Lung (tissue), 12 donors: Measurements from ENCODE around the gene ZFP36L2. TPM values are rescaled to one million over a fixed set of nuclear protein-coding genes. Genes with fewer than 3 reads are reported as not detected.

ENCODE experiments used
- ATAC-seq: fragments of 200-7000 bp; cut with Tn5 transposase; one replicate; pipeline ENCODE4 v1.9.1; 2020; ENCODE audit warnings: moderate number of reproducible peaks; ENCODE audit not compliant: insufficient read depth, low FRiP score
- DNase-seq, 3 donors: peaks; one replicate each; pipeline ENCODE4 v3.0.0-alpha.2; 2013 to 2017
- H3K27ac ChIP-seq, 2 donors: one replicate each; pipeline ENCODE4 v1.5.1; 2013; ENCODE audit warnings: mild to moderate bottlenecking in 2 of 2, moderate library complexity in 2 of 2, control low read depth in 1 of 2, inconsistent platforms in 1 of 2, low read depth in 1 of 2, low read length in 1 of 2
- H3K27me3 ChIP-seq, 3 donors: one replicate each; pipeline ENCODE4 v1.5.1; 2013; ENCODE audit warnings: low read length in 2 of 3; ENCODE audit not compliant: control insufficient read depth in 3 of 3, insufficient read depth in 3 of 3
- H3K36me3 ChIP-seq, 4 donors: one replicate each; pipeline ENCODE4 v1.5.1; 2013; ENCODE audit warnings: low read length in 4 of 4, mild to moderate bottlenecking in 1 of 4, moderate library complexity in 1 of 4; ENCODE audit not compliant: control insufficient read depth in 4 of 4, insufficient read depth in 4 of 4
- H3K4me1 ChIP-seq, 5 donors: one replicate each; pipeline ENCODE4 v1.5.1; 2013; ENCODE audit warnings: low read length in 5 of 5, mild to moderate bottlenecking in 2 of 5, moderate library complexity in 1 of 5; ENCODE audit not compliant: control insufficient read depth in 5 of 5, insufficient read depth in 5 of 5
- H3K4me3 ChIP-seq: one replicate; pipeline ENCODE4 v1.5.1; 2013; ENCODE audit warnings: mild to moderate bottlenecking, control low read depth, moderate library complexity
- H3K9ac ChIP-seq, 2 donors: one replicate each; pipeline ENCODE4 v1.5.1; 2013; ENCODE audit warnings: low read length in 2 of 2, control low read depth in 1 of 2; ENCODE audit not compliant: insufficient read depth in 1 of 2
- H3K9me3 ChIP-seq, 4 donors: one replicate each; pipeline ENCODE4 v1.5.1; 2013; ENCODE audit warnings: low read length in 3 of 4, mild to moderate bottlenecking in 1 of 4, moderate library complexity in 1 of 4; ENCODE audit not compliant: control insufficient read depth in 4 of 4, insufficient read depth in 3 of 4
- CTCF ChIP-seq: IDR thresholded peaks from 2 replicates; pipeline ENCODE4 v1.5.1; 2012; ENCODE audit warnings: mild to moderate bottlenecking; ENCODE audit errors: control extremely low read depth, extremely low read depth
- WGBS, 2 donors: extraction: QIAGEN DNeasy Blood & Tissue Kit; methylation state at CpG; one replicate each; pipeline ENCODE4 v1.1.7; 2013; 5-methylcytosine and 5-hydroxymethylcytosine counted together
- polyA plus RNA-seq, 2 donors: library from polyadenylated mRNA; stranded (reverse); fragments of 200-250 nt; gene quantifications; one replicate each; pipeline ENCODE4 v1.2.1, GENCODE V29; 2013
- total RNA-seq, 2 donors: library from RNA; depleted of rRNA in 1 of 2; stranded (reverse); fragments of >200 nt in 1 of 2; gene quantifications; one replicate each; pipeline ENCODE4 v1.2.1, GENCODE V29; 2014 to 2021
- donor health status: control.
- donor health status: control.
- donor health status: Bipolar disorder and iron deficiency.
- donor health status: healthy.
- donor health status: DM: yes; HTN: yes; CAD: no.

ZFP36L2 gene
- total and polyA plus RNA-seq, 4 donors: 38.3 to 110 (median 66.6) TPM

GRCh38 chr2:43176449-43176848, 50.0 kb downstream of the ZFP36L2 start:
- Histone ChIP-seq H3K4me1 (peaks cover 0 to 17% (median 15%) of the 10 kb centered on the region in 5 donors), H3K9me3 (peaks cover 2 to 14% (median 4%) of the 10 kb centered on the region in 4 donors), H3K36me3 (no peaks in the 10 kb centered on the region), H3K27ac (no peak overlapping the region), H3K9ac (no peak overlapping the region), H3K4me3 (no peak overlapping the region), H3K27me3 (no peaks in the 10 kb centered on the region)
- 85 to 100% methylated on average over 1 of the region's 1 CpG for whole genome bisulfite sequencing, 2 donors
- ATAC-seq: no peak
- TF ChIP-seq CTCF: no peak
- DNase-seq: no peak

- no peak for TF ChIP-seq CTCF
- H3K36me3 ChIP-seq: no peaks in the 10 kb centered on the region
- no peaks in the 10 kb centered on the region for H3K27me3 ChIP-seq
- no peak overlapping the region for H3K9ac ChIP-seq
- peaks cover 2 to 14% (median 4%) of the 10 kb centered on the region in 4 donors for H3K9me3 ChIP-seq
- peaks cover 0 to 19% (median 16%) of the 10 kb centered on the region in 5 donors for H3K4me1 ChIP-seq
- ATAC-seq: no peak
- no peak overlapping the region for H3K4me3 ChIP-seq
- no peak for DNase-seq
- no peak overlapping the region for H3K27ac ChIP-seq
- WGBS, 2 donors: 96% methylated on average over 9 of the region's 9 CpGs
Measured at GRCh38 chr2:43175876-43176275, 50.5 kb downstream of the ZFP36L2 start.

- H3K9me3 ChIP-seq: peaks cover 2 to 14% (median 4%) of the 10 kb centered on the region in 4 donors
- no peak for TF ChIP-seq CTCF
- H3K9ac ChIP-seq: no peak overlapping the region
- no peaks in the 10 kb centered on the region for H3K27me3 ChIP-seq
- H3K4me1 ChIP-seq: peaks cover 0 to 26% (median 16%) of the 10 kb centered on the region in 5 donors
- ATAC-seq (no peak), DNase-seq (peak in 1 of 3 donors; percentile 43)
- H3K4me3 ChIP-seq: no peak overlapping the region
- 6 to 53% methylated on average over 1 of the region's 1 CpG for WGBS, 2 donors
- no peaks in the 10 kb centered on the region for H3K36me3 ChIP-seq
- peak overlapping the region in 1 of 2 donors; percentile 85 for H3K27ac ChIP-seq
Measured at GRCh38 chr2:43175020-43175441, 51.4 kb downstream of the ZFP36L2 start.
